ENCODE measurements around the gene CD300LB.

DNA sequence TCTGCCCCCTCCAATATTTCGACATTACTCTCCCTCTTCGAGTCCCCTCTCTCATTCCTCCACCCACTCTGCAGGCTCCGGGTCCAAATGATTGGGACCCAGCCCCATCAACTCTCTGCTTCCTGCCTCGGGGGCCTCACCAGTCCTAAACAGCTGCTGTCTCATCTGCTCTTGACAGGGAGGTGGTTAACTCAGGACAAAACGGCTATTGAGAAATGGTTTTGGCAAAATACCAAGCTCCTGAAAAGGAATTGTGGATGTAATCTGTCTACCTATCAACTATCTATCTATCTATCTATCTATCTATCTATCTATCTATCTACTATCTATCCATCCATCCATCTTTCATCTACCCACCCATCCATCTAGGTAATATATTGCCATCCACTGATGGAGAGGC lies 33.9 kb upstream of the CD300LB start:
- TF ChIP-seq CTCF (IDR thresholded peaks at IDR 0.05) (no peak), POLR2A (IDR thresholded peaks at IDR 0.05) (no peak)
